ENCODE data around the gene SEMA4C. TPM values are rescaled to one million over a fixed set of nuclear protein-coding genes. Genes with fewer than 3 reads are reported as not detected.
A peak's percentile ranks its signal among the peaks of the same experiment; 100 is the strongest.

SEMA4C gene
- total and polyA plus RNA-seq, 9 of the 15 experiments (the other 6 are each of a cell fraction or from before 2014, with no cell fraction given): 0.32 to 59.7 (median 23.9) TPM

GRCh38 chr2:96869822-96870625 is at the start of gene SEMA4C (continued):
- TF ChIP-seq JUND (IDR thresholded peaks at IDR 0.05; ENCODE audit: borderline replicate concordance, low read depth, low read length) (no peak), JUND (tag; IDR thresholded peaks at IDR 0.05; ENCODE audit: borderline replicate concordance, low read depth, low read length) (no peak), JUNB (CRISPR knock-in tag; conservative IDR thresholded peaks at IDR 0.05) (no peak), PHF21A (IDR thresholded peaks at IDR 0.05; ENCODE audit: borderline replicate concordance, low read depth) (no peak), ZNF23 (CRISPR knock-in tag; IDR thresholded peaks at IDR 0.05) (no peak), CXXC5 (CRISPR knock-in tag; IDR thresholded peaks at IDR 0.05) (peak; percentile 59), TCF15 (CRISPR knock-in tag; IDR thresholded peaks at IDR 0.05) (no peak), RCOR1 (IDR thresholded peaks at IDR 0.05; ENCODE audit: borderline replicate concordance in 1 of 2, low read depth in 2 of 2, low read length in 2 of 2) (no peak), ZNF830 (CRISPR knock-in tag; IDR thresholded peaks at IDR 0.05) (no peak), ZBTB12 (CRISPR knock-in tag; IDR thresholded peaks at IDR 0.05) (peak; percentile 83), ELF2 (CRISPR knock-in tag; IDR thresholded peaks at IDR 0.05) (no peak), ZBTB1 (CRISPR knock-in tag; IDR thresholded peaks at IDR 0.05; ENCODE audit: borderline replicate concordance, low read depth) (no peak), SRF (CRISPR knock-in tag; IDR thresholded peaks at IDR 0.05) (no peak), ZNF134 (CRISPR knock-in tag; conservative IDR thresholded peaks at IDR 0.05) (no peak), RBM22 (IDR thresholded peaks at IDR 0.05; ENCODE audit: low read depth, low read length, poor library complexity, severe bottlenecking) (peak; percentile 37), CHD4 (IDR thresholded peaks at IDR 0.05; ENCODE audit: insufficient read depth, insufficient replicate concordance, low read depth, low read length, poor library complexity, severe bottlenecking) (no peak), ZFP91 (CRISPR knock-in tag; IDR thresholded peaks at IDR 0.05) (no peak)
- TF ChIP-seq, protein P1, sequence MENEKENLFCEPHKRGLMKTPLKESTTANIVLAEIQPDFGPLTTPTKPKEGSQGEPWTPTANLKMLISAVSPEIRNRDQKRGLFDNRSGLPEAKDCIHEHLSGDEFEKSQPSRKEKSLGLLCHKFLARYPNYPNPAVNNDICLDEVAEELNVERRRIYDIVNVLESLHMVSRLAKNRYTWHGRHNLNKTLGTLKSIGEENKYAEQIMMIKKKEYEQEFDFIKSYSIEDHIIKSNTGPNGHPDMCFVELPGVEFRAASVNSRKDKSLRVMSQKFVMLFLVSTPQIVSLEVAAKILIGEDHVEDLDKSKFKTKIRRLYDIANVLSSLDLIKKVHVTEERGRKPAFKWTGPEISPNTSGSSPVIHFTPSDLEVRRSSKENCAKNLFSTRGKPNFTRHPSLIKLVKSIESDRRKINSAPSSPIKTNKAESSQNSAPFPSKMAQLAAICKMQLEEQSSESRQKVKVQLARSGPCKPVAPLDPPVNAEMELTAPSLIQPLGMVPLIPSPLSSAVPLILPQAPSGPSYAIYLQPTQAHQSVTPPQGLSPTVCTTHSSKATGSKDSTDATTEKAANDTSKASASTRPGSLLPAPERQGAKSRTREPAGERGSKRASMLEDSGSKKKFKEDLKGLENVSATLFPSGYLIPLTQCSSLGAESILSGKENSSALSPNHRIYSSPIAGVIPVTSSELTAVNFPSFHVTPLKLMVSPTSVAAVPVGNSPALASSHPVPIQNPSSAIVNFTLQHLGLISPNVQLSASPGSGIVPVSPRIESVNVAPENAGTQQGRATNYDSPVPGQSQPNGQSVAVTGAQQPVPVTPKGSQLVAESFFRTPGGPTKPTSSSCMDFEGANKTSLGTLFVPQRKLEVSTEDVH (IDR thresholded peaks at IDR 0.05; ENCODE audit: low read depth, partially characterized antibody): no peak
